Tibial nerve (tissue), 4 donors: ENCODE data around the gene DLK1.

Experiments used
- CTCF ChIP-seq, 5 experiments: fragments of 200-600 bp in 3 of 5; fragments of 450-650 bp in 2 of 5; sonication (generic) in 3 of 5; IDR thresholded peaks; one replicate each; pipeline ENCODE4 v1.5.1; 2016 to 2019; ENCODE audit warnings: antibody characterized with exemption in 5 of 5, mild to moderate bottlenecking in 3 of 5, moderate library complexity in 2 of 5
- EP300 ChIP-seq, 2 donors: sonication (generic); formaldehyde crosslinking; IDR thresholded peaks; one replicate each; pipeline ENCODE4 v1.6.1; 2017; ENCODE audit warnings: antibody characterized with exemption in 2 of 2, mild to moderate bottlenecking in 1 of 2
- POLR2A ChIP-seq, 2 donors: fragments of 450-650 bp; IDR thresholded peaks; one replicate each; pipeline ENCODE4 v1.6.1; 2017; ENCODE audit warnings: antibody characterized with exemption in 2 of 2, mild to moderate bottlenecking in 2 of 2, moderate library complexity in 2 of 2

- TF ChIP-seq CTCF (IDR thresholded peaks at IDR 0.05) (no peak), POLR2A (IDR thresholded peaks at IDR 0.05) (no peak), EP300 (IDR thresholded peaks at IDR 0.05) (no peak)
Measured at GRCh38 chr14:100774164-100774537, 47.5 kb downstream of the DLK1 start.
